ENCODE data around the gene WDR41. TPM values are rescaled to one million over a fixed set of nuclear protein-coding genes. Genes with fewer than 3 reads are reported as not detected.
A peak's percentile ranks its signal among the peaks of the same experiment; 100 is the strongest.

Gene WDR41
- total and polyA plus RNA-seq, 2 of the 4 experiments (the other 2 are of a cell fraction): 38.1 to 72.1 TPM

DNA sequence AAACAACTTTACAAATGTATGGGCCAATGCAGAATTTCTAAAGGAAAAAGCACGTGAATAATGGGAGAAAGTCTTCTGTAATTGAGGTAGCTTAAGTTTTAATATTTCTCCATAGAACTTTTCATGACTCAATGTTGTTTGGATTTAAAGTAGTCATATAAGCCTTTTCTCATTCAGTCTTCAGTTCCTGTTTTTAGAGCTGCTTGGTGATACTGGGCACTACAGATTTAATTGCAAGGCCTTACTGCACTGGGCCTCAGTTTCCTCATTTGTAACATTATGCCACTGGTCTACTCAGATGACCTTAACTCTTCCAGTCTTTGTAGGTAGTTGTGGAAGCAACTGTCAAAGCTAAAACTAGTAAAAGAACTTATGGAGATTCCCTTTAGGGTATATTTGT, 60.4 kb downstream of the WDR41 start:
- Histone ChIP-seq H3K4me3 (ENCODE audit: insufficient read depth, low read depth, low read length) (no peak overlapping the region), H3K9me3 (ENCODE audit: control insufficient read depth, insufficient read depth, low read length) (no peaks in the 10 kb centered on the region), H3K18ac (ENCODE audit: low read depth, low read length) (peak overlapping the region; percentile 10; the same call in 1 of the 2 replicates), H3K4me1 (ENCODE audit: control insufficient read depth, insufficient read depth, low read length) (peaks cover 16% of the 10 kb centered on the region), H2AFZ (replicated peaks; ENCODE audit: low read length, poor library complexity) (no peak overlapping the region), H3K27ac (ENCODE audit: insufficient read depth, low read length) (no peak overlapping the region), H2BK20ac (ENCODE audit: low read depth, low read length) (peak overlapping the region; percentile 46; the same call in 1 of the 2 replicates), H2AK5ac (ENCODE audit: low read depth, low read length) (peak overlapping the region; percentile 27; the same call in 1 of the 2 replicates), H3K23ac (ENCODE audit: low read depth, low read length) (no peak overlapping the region), H4K20me1 (ENCODE audit: insufficient read depth, low read length) (no peaks in the 10 kb centered on the region), H2BK120ac (ENCODE audit: low read depth, low read length) (no peak overlapping the region), H3K36me3 (ENCODE audit: control insufficient read depth, insufficient read depth, low read length) (peaks cover 6% of the 10 kb centered on the region), H3K56ac (ENCODE audit: extremely low read depth, insufficient read depth, low read length) (no peak overlapping the region), H3K79me1 (ENCODE audit: low read depth in 1 of 2, low read length in 2 of 2) (peaks cover 0 to 7% of the 10 kb centered on the region in 2 experiments; a peak in 1 of 4 replicates), H3K9me1 (ENCODE audit: insufficient read depth, low read length) (peaks cover 14% of the 10 kb centered on the region), H3K27me3 (ENCODE audit: control insufficient read depth, insufficient read depth, low read length) (no peaks in the 10 kb centered on the region), H4K8ac (ENCODE audit: low read depth in 2 of 2, low read length in 2 of 2) (no peak overlapping the region), H4K91ac (ENCODE audit: insufficient read depth, low read depth, low read length) (0 out of 2 replicates have a peak overlapping the region, but pooled peaks have one; percentile 23), H3K4me2 (ENCODE audit: low read depth, low read length) (peak overlapping the region; percentile 46; the same call in 1 of the 2 replicates), H3K9ac (ENCODE audit: low read depth, low read length) (no peak overlapping the region), H3K14ac (replicated peaks; ENCODE audit: low read depth, low read length) (no peak overlapping the region; the same call in 1 of the 2 replicates), H2BK15ac (ENCODE audit: low read depth, low read length) (no peak overlapping the region), H3K4ac (ENCODE audit: low read depth, low read length) (no peak overlapping the region), H2AK9ac (replicated peaks; ENCODE audit: low read depth, low read length, poor library complexity) (no peak overlapping the region), H2BK5ac (ENCODE audit: low read depth, low read length, poor library complexity, severe bottlenecking) (no peak overlapping the region), H4K5ac (ENCODE audit: low read depth, low read length) (no peak overlapping the region)
- ChIA-PET CTCF (no interaction called here), POLR2A (ENCODE audit: unreplicated experiment) (no interaction called here)
- dilution Hi-C loops (cut with HindIII; ENCODE audit: low sequenced_read_pairs, unreplicated experiment) (no loop called here), intact Hi-C loops (cut with micrococcal nuclease) (loop anchor here (10.0 kb wide), 1 partner anchor 137 kb away; no protein-coding TSS in a partner anchor), in situ Hi-C loops (cut with MboI; ENCODE audit: low sequenced_read_pairs) (no loop called here)
- no peak for ATAC-seq (ENCODE audit: low read depth)
- BruUV-seq (replicated peaks): no TSS peak
- TF ChIP-seq, protein P1, sequence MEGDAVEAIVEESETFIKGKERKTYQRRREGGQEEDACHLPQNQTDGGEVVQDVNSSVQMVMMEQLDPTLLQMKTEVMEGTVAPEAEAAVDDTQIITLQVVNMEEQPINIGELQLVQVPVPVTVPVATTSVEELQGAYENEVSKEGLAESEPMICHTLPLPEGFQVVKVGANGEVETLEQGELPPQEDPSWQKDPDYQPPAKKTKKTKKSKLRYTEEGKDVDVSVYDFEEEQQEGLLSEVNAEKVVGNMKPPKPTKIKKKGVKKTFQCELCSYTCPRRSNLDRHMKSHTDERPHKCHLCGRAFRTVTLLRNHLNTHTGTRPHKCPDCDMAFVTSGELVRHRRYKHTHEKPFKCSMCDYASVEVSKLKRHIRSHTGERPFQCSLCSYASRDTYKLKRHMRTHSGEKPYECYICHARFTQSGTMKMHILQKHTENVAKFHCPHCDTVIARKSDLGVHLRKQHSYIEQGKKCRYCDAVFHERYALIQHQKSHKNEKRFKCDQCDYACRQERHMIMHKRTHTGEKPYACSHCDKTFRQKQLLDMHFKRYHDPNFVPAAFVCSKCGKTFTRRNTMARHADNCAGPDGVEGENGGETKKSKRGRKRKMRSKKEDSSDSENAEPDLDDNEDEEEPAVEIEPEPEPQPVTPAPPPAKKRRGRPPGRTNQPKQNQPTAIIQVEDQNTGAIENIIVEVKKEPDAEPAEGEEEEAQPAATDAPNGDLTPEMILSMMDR (conservative IDR thresholded peaks at IDR 0.05; ENCODE audit: low read depth, low read length): no peak
- TF ChIP-seq BHLHE40 (IDR thresholded peaks at IDR 0.05; ENCODE audit: low read depth, low read length) (no peak), MXI1 (IDR thresholded peaks at IDR 0.05; ENCODE audit: borderline replicate concordance, low read depth, low read length) (no peak), RCOR1 (IDR thresholded peaks at IDR 0.05; ENCODE audit: insufficient replicate concordance, low read length) (no peak)
- WGBS, 2 experiments (ENCODE audit: extremely low coverage in 2 of 2, insufficient read length in 1 of 2): no CpG with 5 or more reads among the region's 1 CpG
- peak; percentile 16 for DNase-seq

All from IMR-90 (cell line).